NK-92 treated with Interleukin-12 subunit alpha and Interleukin-12 subunit beta, amount 100 ng/mL, for 24 hours (cell line): Measurements from ENCODE around the gene DDIT4.
"Not testable (repeated sequence)": the region's sequence is repeated elsewhere in the genome, so short reads cannot be mapped to it uniquely, and the experiment has no call there.

Source experiments
- DNase-seq: peaks from one replicate; lab custom pipeline; 2025; lab: John Stamatoyannopoulos, UW

Gene DDIT4

DNA sequence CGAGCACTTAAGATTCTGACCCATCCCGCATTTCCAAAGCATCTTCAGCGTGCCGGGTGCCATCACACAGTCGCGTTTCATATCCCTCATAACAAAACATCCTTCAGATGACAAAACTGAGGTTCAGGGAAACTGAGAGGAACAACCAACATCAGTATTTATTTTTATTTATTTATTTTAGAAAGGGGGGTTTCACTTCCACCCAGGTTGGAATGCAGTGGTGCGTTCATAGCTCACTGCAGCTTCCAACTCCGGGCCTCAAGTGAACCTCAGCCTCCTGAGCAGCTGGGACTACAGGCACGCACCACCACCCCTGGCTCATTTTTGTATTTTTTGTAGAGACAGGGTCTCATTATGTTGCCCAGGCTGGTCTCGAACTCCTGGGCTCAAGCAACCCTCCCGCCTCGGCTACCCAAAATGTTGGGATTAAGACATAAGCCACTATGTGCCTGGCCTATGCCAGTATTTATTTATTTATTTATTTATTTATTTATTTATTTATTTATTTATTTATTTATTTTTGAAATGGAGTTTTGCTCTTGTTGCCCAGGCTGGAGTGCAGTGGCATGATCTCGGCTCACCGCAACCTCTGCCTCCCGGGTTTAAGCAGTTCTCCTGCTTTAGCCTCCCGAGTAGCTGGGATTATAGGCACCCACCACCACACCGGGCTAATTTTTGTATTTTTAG is 24.4 kb upstream of the DDIT4 start:
- DNase-seq: not testable (repeated sequence)

DNA sequence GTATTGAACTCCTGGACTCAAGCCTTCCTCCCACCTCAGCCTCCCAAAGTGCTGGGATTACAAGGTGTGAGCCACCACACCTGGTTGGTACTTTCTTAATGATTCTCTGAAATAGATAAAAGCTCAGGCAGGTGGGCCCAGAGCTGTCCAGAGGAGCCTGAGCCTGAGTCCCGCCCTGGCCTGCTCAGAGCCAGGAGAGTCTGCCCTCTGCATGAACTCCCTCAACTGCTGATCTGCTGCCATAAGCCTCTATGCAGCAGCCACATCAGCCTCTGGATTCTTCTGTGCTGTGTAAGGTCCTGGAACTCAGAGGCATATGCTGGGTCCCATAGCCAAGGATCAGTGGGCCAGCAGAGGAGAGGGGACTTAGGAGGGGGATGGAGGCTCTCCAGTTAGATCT is 23.1 kb upstream of the DDIT4 start:
- DNase-seq: no peak

DNA sequence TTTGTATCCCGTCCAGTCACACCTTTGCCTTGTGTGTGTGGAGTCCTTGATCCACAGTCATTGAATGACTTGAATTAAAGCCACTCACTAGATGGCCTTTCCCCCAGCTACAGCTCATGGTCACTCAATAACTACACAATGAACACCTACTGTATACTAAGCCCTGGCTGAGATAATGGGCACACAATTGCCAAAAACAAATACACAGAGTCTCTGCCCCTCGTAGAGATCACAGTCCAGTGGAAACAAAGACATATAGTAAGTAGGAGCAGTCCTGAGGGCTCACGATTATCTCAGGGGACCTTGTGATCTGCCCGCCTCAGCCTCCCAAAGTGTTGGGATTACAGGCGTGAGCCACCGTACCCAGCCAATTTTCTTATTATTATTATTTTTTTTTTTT is 22.1 kb upstream of the DDIT4 start:
- DNase-seq: no peak

DNA sequence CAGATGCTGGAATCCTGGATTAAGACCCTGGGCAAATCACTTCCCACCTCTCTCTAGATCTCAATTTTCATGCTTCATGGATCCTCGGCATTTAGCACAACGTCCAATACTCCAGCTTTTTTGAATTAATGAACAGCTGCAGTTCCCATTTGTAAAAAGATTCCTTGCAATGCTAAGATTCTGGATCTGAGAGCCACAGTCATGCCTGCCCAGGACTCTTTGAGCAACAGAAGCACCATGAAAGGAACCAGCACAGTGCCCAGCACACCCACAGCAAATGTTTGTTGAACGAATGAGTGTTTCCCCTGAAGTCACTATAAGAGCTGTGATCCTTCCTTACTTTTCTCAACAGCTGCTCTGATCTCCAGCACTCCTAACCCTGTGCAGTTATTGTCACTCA is 20.8 kb upstream of the DDIT4 start:
- no peak for DNase-seq

DNA sequence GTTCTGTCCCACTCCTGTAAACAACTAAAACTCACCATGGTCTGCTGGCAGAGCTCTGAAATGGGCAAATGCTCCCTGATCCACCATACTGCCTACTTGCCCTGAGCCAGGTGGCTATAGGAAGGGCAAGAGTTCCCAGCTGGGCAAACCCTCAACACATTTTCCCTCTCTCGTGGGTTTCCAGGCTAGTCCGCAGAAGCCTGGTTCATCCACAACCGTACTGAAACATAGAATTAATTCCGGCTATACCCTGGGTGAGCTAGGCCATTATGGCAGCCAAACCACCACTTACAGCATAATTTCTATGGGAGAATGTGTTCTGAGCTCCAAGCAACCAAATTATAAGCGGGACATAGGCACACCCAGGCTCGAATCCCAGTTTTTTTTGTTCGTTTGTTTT is 20.1 kb upstream of the DDIT4 start:
- DNase-seq: no peak

DNA sequence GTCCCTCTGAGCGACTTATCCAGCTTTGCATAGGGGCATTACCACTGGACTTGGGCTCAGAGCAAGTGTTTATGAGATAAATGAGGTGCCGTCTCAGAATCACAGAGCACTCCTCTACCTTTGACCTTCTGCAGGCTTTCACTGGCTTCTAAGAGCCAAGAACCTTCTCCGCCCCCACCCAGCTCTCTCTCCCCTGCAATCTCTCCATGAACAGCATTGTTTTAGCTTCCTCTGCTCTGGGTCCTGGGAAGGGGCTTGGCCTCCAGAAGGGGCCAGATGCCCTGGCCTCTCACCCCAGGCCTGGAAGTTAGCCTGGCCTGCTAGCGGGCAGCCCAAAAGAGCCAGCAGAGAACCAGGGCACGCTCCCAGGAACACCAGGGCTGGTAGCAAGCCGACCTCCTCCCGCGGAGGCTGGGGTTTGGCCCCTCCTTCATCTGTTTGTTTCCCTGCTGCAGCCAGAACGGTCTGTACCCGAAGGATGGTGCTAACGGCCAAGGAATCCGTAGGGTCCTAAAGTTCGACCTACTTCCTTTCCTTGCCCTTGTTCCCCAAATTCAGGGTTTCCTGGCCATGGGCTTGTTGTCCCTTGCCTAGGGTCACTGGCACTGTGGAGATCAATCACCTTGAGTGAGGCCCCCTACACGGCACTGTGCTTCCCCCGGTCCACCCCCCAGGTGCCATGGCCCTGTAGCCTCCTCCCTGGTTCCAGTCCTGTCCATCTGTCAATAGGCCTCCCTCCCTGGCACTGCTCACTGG is 18.7 kb upstream of the DDIT4 start:
- no peak for DNase-seq

DNA sequence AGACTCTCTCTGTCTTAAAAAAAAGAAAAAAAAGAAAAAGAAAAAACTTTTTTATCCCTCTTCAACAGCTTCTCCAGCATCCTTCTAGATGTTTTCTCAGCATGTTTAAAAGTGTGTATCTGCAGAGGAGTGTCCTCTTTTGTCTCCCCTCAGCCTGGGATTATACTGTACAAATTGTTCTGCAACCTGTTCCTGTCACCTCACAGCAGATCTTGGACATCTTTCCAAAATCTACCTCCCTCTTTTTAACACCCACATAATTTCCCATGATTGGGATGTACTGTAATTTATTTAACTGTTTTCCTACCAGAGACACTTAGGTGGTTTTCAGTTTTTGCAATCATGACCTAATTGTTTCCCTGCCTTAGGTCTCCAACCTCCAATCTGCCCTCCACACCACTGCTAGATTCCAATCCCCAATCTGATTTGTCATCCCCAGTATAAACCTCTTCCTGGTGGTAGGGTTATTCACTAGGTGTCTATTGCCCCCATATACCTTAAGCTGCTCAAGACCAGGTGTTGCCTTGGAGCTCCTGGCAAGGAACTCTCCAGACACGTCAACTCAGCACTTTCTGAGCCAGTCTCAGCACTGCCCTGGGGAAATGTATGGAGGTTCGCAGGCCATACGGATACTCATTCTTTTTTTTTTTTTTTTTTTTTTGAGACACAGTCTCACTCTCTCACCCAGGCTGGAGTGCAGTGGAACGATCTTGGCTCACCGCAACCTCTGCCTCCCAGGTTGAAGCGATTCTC is 17.6 kb upstream of the DDIT4 start:
- no peak for DNase-seq

DNA sequence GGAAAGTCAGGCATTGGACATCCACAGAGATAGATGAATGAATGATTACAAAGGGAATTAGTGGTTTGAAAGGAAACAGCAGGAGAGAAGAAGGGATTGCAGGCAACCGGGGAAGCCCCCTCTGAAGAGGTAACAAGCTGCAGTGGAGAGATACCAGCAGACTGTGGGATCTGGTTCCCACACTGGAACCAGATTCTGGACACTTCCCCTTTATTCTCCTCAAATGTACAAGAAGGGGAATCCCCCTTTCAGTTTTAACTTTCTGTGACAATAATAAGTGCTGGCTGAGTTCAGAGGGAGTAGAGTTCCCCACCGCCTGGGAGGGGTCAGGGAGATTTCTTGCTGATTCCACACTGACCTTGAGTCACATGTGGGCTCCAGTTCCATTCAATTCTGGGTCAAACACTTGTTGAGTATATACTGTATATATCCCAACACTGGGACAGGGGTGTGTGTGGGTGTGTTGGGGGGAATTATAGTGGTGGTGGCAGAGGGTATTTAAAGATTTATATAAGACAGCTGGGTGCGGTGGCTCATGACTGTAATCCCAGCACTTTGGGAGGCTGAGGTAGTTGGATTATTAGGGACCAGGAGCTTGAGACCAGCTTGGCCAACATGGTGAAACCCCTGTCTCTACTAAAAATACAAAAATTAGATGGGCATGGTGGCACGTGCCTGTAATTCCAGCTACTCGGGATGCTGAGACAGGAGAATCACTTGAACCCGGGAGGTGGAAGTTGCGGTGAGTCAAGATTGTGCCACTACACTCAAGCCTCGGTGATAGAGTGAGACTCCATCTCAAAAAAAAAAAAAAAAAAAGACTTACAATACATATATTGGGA is 16.5 kb upstream of the DDIT4 start:
- no peak for DNase-seq

DNA sequence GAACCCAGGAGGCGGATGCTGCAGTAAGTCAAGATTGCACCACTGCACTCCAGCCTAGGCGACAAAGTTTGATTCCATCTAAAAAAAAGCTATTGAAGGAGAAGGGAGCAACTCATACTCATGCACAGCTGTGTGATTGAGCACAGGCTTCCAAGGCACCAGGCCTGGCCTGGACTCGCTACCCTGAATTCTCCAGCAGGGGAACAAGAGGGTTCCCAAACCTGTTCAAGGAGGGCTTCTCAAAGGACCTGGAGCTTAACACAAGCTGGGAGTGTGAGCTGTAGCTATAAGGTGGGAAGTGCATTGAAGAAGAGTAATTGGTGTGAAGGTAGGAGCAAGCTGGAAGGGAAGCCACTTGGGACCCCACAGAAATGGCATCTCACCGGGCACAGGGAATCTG is 15.1 kb upstream of the DDIT4 start:
- no peak for DNase-seq

DNA sequence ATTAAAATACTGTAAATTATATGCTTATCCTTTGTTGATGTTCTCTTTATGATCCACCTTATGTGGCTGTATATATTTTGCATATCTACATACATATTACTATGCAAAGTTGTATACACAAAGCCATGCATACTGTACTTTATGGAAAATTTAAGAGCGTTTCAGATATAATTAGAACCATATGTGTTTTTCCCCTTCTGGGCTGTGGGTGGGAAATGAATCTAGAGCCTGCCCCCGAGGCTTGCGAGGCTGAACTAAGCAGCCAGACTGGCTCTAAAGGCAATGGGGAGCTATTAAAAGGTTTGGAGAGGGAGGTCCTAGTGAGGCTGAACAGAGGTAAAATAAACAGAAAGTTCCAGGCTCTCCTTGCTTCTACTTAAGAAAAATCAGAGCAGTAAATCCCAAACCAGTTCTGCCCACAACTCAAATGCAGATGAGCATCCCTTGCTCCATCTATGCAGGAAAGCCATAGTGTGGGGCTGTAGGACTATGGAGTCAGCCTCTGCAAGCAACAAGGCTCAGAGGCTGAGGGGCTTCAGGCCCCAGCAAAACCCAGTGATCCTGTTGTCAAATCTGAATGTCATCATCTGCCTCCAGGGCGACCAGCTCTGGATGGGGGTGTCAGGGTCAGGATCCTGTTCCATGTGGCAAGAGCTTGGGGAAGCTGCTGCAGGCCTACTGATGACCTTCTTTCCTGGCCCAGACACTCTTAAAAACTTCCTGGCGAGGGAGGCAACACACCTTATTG is 14.1 kb upstream of the DDIT4 start:
- DNase-seq: no peak

DNA sequence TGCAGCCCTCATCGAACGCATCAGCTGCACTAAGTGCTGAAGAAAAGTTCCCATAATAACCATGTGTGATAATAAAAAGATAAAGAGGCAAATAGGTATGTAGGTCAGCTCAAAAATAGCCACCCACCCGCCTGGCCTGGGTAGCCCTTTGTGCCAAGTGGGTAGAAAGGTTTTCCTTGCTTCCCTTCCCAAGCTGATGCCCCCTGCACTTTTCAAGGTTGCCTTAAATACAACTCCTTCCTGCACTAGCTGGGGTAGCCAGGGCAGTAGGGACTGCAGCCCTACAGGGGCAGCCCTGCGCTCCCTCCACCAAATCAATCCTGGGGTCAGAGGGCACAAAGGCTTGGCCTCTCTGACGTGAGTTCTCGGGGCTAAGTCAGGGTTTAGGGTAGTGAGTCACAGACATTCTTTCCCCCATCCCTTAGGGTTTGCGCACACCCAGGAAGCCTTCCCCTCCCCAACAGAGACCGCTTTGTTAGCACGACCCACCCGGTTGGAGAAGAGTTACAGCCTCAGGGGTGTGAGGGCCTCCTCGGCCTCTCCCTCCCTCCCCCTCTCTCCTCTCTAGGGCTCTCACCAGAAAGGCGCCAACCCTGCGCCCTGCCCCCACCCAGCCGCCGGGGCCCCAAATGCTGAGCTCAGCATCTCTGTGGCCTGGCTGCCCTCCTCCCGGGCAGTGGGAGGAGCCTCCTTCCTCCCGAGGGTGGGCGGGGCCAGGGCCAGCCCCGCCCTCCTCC is 13.3 kb upstream of the DDIT4 start:
- peak; percentile 96 for DNase-seq

DNA sequence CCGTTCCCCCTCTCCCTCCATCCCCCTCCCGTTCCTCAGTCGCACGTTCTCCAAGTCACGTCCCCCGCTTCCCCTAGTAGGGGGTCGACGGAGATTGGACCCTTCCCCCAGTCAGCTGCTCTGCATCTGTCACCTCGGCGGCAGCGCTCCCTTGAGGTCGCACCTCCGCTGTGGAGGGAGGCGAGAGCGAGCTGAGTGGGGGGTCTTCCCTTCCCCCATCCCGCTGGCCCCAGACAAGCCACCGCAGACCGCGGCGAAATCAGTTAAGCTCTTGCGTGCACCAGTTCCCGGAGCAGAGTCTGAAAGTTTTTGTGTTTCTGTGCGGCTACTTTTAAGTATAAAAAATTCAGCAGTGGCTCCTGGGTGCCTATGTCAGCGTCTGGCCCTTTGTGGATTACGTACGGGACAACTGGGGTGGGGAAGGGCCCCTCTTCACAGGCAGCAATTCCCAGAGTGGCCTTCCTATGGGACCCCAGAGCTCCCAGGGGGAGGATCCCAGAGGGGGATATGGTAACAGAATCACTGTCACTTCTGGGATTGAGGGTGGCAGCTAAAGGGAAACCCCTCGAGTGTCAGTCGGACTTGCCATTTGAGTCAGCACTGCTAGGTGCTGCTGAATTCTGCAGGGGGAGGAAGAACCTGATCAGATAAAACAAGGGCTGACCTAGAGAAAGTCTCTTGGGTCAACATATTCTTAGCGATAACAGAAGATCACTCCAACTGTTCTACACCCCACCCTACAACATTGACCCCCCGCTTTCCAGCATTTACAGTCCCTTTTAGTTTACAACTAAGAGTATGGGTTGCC is 12.5 kb upstream of the DDIT4 start:
- DNase-seq: peak; percentile 63

DNA sequence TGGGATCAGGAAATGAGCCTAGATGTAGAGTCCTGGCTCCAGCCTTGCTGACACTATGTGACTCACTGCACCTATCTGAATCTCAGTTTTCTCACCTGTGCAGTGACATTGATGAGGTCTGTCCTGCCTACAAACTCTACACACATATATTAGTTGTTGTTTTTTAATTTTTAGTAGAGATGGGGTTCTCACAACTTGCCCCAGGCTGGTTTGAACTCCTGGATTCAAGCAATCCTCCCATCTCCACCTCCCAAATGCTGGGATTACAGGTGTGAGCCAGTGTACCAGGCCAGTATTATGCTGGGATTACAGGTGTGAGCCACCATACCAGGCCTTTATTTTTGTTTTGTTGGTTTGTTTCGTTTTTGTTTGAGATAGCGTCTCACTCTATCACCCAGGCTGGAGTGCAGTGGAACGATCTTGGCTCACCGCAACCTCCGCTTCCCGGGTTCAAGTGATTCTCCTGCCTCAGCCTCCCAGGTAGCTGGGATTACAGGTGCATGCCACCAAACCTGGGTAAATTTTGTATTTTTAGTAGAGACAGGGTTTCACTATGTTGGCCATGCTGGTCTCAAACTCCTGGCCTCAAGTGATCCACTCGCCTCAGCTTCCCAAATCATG is 11.8 kb upstream of the DDIT4 start:
- no peak for DNase-seq

DNA sequence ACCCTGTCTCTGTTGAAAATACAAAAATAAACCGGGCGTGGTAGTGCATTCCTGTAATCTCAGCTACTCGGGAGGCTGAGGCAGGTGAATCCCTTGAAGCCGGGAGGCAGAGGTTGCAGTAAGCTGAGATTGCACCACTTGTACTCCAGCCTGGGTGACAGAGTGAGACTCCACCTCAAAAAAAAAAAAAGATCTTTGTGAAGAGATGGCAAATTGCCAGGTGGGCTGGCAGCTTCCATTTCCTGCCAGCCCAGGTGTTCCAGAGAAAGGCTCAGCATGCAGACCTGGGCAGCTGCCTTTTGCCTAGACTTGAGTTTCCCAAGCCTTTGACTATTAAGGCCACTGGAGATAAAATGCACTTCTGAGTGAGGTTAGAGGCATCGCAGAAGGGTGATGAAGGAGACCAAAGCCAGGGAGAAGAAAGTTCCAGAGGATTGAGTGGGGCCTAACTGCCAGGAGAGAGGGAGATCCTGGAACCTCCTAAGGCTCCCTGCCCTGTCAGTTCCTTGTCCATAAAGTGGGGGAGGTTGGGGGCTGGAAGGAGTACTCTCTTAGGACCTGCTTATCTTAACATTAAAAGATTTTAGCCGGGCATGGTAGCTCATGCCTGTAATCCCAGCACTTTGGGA is 10.0 kb upstream of the DDIT4 start:
- no peak for DNase-seq

DNA sequence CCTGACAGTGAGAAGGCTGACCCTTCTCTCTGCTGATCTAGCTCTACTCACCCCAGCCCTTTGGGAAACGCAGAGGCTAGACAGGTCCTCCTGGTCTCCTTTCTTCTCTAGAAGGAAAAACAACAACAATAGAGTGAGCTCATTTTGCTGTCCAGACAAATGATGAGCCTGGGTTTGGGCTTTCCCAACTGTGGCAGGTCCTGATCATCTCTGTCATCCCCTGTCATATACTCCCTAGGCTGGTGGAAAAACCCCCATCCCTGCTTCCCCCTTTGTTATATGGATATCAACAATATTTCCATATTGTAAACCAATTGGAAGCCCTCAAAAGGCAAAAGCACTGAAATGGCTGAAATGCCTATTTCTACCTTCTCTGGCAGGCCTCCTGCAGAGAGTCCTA is 9.2 kb upstream of the DDIT4 start:
- no peak for DNase-seq

DNA sequence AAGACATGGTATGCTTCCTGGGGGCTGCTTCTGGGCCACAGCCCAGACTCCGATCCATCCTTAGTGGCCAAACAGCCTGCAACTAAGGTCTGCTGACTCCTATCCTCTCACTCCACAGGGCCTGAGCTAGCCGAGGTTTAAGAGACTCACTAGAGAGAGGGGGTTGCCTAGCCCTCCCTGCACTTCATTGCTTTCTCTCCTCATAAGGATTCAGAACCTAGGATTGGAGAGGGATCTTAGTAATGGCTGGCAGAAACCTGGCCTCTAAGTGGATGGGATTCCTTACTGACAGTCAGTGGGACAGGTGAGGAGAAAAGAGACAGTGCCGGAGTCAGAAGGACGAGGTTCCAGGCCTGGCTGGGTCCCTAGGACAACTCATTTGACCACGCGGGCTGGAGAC is 8.2 kb upstream of the DDIT4 start:
- no peak for DNase-seq

DNA sequence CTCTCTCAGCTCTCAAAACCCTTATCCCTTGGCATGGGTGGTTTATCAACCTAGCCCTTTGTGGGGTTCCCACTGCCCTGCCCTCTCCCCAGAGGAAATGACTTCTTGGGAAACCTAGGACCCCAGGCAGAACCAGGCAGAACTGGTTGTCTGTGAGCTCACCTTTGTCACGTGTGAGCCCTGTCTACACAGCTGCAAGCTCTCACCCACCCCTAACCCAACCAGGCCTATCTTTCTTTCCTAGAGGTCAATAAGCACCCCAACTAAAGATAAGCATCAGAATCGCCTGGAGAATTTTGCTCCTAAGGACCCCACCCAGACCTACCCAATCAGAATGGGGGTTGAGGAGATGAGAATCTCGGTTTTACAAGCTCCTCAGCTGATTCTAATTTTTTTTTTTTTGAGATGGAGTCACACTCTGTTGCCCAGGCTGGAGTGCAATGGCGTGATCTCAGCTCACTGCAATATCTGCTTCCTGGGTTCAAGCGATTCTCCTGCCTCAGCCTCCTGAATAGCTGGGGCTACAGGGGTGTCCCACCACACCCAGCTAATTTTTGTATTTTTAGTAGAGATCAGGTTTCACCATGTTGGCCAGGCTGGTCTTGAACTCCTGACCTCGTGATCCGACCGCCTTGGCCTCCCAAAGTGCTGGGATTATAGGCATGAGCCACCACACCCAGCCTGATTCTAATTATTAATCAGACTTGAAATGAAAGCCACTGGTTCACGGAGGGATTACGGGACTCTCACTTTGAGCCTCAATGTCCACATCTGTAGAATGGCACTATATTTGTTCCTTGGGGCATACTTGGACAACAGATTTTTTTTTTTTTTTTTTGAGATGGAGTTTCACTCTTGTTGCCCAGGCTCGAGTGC is 7.5 kb upstream of the DDIT4 start:
- DNase-seq: no peak

DNA sequence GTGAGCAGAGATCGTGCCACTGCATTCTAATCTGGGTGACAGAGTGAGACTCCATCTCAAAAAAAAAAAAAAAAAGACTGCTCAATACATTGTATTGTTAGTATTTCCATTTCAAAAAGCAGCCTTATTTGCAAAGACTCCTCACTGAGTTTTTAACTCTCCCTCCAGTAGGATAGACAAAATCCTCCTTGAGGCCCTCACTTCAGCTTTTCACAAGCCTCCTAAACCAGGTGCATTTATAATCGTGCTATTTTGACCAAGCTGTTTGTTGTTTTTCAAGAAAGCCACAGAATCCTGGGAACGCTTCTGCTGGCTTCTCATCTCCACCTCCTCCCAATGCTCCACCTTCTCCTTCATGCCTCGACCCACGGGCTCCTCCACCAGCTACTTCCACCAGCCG is 6.3 kb upstream of the DDIT4 start:
- no peak for DNase-seq
